NCI-H345 treated with DMSO at 0.1 percent for 48 hours (cell line): ENCODE results near the gene RPS27A.
"Not testable (repeated sequence)": the region's sequence is repeated elsewhere in the genome, so short reads cannot be mapped to it uniquely, and the experiment has no call there.

Experiments
- DNase-seq: peaks from one replicate; lab custom pipeline; 2025; ENCODE audit not compliant: unreplicated experiment; lab: John Stamatoyannopoulos, UW

The RPS27A gene

GRCh38 chr2:55236992-55237543 lies 4.6 kb downstream of the RPS27A start:
- DNase-seq = no peak

GRCh38 chr2:55239656-55240222 lies 7.3 kb downstream of the RPS27A start:
- DNase-seq = no peak

- not testable (repeated sequence) for DNase-seq
These were observed 9.1 kb downstream of the RPS27A start for GRCh38 chr2:55241582-55241981.

GRCh38 chr2:55242617-55243016 lies 10.1 kb downstream of the RPS27A start:
- DNase-seq = no peak

GRCh38 chr2:55245411-55245810 lies 12.9 kb downstream of the RPS27A start:
- no peak for DNase-seq

- DNase-seq = no peak
These were observed 14.5 kb downstream of the RPS27A start for GRCh38 chr2:55247025-55247424.

- no peak for DNase-seq
These were observed 20.3 kb downstream of the RPS27A start for GRCh38 chr2:55252832-55253231.

- DNase-seq = not testable (repeated sequence)
These were observed 27.1 kb downstream of the RPS27A start for GRCh38 chr2:55259586-55259985.

GRCh38 chr2:55268288-55268906 lies 35.9 kb downstream of the RPS27A start:
- DNase-seq = no peak

- peak; percentile 87 for DNase-seq
These were observed 36.6 kb downstream of the RPS27A start, which contains the start of gene MTIF2 for GRCh38 chr2:55268907-55269644. Gene MTIF2, minus strand, starts transcription at chr2:55269231. Its CDS starts 5,373 bp downstream, at chr2:55263858.

- no peak for DNase-seq
These were observed 37.1 kb downstream of the RPS27A start for GRCh38 chr2:55269645-55269990.

- not testable (repeated sequence) for DNase-seq
These were observed 41.9 kb downstream of the RPS27A start for GRCh38 chr2:55274346-55274745.

GRCh38 chr2:55277310-55277709 lies 44.8 kb downstream of the RPS27A start:
- DNase-seq = no peak

GRCh38 chr2:55279214-55279835 lies 46.8 kb downstream of the RPS27A start:
- not testable (repeated sequence) for DNase-seq

GRCh38 chr2:55279859-55280424 lies 47.5 kb downstream of the RPS27A start:
- DNase-seq = not testable (repeated sequence)

GRCh38 chr2:55280851-55281546 lies 48.5 kb downstream of the RPS27A start:
- not testable (repeated sequence) for DNase-seq

- peak; percentile 67 for DNase-seq
These were observed 49.8 kb downstream of the RPS27A start for GRCh38 chr2:55282110-55282917.

- no peak for DNase-seq
These were observed 50.6 kb downstream of the RPS27A start for GRCh38 chr2:55283083-55283482.
